ENCODE measurements around the gene PTPRN2.
"Not testable (repeated sequence)": the region's sequence is repeated elsewhere in the genome, so short reads cannot be mapped to it uniquely, and the experiment has no call there.

The PTPRN2 gene

GRCh38 chr7:158530800-158531609 lies 56.6 kb downstream of the PTPRN2 start:
- DNase-seq = no peak

DNA sequence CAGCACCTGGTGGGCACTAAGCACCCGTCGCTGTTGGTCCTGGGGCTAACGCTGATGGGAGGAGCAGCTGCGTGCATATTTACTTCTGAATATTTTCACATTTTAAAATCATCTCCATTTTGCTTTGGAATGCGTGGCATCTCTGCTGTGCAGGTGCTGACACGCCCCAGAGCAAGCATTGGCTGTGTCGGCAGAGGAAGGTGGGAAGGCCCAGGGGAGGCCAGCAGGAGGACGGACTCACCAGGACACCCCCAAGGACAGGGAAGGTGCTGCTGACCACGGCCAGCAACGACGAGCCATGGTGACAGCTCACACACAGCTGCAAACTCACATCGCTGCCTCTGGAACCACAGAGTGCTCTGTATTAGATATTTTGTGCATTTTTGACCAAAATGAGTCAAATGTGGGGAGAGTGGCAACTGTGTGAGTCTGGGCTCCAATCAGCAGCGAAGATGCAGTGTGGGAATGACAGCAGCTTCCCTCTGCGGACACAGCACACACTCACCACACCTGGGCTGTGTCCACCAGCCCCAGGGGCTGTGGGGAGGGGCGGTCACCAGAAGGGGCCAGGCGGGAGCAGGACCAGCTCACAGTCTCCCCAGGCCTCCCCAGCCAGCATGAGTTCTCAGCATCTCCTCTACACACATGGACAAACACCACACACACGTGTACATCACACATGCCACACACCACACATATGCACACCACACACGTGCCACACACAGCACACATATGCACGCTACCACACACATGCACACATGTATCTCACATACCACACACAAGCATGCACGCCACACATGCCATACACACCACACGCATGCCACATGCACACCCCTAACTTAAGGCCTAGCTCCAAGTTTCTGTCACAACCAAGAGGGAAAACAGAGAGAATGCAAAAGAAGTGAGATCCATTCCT lies 58.2 kb downstream of the PTPRN2 start:
- no peak for DNase-seq

DNA sequence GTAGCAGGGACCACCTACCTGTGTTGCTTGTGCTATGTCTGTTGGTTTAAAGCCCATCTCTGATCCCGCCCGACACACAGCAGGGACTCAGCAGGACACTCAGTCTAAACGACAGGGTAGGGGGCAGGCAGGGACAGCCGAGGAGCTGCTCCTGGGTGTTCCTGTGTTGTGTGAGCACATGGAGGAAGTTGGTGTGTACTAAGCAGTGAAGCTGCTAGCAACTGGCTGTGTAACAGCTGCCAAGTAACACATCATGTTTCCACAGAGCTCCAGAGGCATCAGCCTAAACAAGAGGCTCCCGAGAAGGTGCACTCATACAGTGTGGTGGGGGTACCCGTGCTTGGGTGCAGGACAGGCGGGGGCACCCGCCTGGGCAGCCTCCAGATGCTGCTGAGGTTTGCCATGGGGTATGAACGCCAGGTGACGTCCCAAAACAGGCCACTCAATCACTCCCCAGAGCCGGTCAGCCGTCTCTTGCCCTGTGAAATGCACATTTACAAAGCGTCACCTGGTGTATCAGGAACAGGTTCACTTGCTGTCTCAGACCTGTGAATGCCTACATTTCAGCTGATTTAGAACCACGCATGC lies 59.6 kb downstream of the PTPRN2 start:
- DNase-seq = no peak

DNA sequence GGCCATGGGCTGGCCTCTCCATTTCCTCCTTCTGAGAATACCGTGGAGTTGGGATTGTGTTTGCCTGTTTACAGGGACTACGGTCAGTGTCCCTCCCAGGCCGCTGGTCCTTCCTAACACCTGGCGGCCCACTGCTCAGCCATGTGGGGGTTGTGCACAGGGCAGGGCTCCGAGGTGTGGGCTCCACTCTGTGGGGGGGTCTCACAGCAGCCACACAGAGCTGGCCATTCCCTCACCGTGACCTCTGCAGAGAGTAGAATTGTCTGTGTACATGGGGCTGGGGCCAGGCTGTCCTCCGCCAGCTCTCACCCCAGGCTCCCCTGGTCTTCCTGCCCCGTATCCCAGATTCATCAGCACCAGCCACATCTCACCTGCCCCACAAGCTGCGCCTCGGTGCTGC lies 60.1 kb downstream of the PTPRN2 start:
- no peak for DNase-seq

DNA sequence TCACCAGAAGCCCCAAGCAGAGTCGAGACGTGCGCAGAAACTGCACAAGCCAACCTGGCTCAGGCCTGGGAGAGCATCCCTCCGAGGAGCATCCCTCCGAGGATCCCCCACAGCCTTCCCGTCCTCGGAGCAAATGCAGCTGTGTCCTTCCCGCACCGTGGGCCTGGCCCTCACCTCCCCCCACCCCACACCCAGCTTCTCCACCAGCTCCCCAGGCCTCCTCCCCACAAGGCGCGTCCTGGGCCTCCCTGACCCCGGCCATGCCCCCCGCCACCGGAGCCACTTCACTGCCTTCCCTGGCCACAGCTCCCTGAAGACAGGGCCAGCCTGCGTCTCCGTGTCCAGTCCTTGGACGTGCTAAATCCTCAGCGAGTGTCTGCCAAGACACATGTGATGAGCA lies 60.6 kb downstream of the PTPRN2 start:
- DNase-seq = no peak

DNA sequence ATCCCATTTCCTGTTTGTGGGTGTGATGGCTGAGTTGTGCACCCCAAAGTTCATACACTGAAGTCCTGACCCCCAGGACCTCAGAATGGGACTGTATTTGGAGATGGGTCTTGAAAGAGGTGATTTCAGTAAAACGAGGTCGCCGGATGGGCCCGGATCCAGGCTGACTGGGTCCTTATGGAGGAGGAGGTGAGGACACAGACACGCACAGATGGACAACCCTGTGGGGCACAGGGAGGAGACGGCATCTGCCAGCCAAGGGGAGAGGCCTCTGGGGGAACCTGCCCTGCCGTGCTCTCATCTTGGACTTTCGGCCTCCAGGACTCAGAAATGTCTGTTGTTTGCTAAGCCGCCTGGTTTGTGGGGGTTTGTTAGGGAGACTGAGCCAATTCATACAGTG lies 61.1 kb downstream of the PTPRN2 start:
- no peak for DNase-seq

DNA sequence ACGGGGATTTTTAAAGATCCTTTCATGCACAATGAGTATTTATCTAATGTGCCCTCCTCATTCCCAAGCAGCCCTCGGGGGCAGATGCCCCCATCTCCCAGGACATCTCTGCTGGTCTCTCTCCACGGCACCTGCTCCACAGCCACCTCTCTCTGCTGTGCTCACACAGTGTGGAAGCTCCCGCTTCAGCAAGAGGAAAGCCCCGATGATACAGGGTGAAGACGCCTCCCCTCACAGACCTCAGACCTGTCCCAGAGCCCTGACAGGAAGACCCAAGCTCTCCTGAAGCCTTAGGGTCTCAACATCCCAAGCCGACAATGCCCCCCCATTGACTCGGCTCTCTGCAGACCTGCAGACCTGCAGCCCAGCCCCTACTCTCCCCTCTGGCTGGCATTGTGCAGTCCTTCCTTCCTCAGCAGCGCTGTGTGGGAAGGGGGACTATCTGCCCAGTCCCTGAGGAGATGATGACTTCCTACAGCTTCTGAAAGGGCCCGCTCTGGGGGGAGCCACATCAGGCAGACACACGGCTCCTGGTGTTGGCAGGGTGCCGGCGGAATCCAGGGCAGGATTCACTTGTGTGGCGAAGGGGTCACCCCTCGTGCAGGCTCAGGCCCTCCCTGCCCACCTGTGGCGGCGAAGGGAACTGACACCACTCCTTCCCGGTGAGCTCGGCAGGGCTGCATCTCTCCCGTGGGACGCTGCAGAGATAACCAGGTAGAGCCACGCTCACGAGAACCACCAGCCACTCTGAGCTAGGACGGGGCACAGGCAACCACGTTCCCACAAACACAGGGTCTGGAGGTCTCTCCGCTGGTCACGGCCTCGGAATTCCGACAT lies 61.8 kb downstream of the PTPRN2 start:
- DNase-seq = no peak

- no peak for DNase-seq
These were observed 62.6 kb downstream of the PTPRN2 start for GRCh38 chr7:158524749-158525635.

DNA sequence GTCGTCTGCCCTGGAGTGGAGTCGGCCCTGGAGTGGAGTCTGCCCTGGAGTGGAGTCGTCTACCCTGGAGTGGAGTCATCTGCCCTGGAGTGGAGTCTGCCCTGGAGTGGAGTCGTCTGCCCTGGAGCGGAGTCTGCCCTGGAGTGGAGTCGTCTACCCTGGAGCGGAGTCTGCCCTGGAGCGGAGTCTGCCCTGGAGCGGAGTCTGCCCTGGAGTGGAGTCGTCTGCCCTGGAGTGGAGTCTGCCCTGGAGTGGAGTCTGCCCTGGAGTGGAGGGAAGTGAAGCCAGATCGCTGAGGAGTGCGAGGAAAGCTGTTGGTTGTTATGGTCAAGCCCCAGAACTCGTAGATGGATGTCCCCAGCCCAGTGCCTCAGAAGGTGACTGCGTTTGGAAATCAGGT lies 63.3 kb downstream of the PTPRN2 start:
- not testable (repeated sequence) for DNase-seq

DNA sequence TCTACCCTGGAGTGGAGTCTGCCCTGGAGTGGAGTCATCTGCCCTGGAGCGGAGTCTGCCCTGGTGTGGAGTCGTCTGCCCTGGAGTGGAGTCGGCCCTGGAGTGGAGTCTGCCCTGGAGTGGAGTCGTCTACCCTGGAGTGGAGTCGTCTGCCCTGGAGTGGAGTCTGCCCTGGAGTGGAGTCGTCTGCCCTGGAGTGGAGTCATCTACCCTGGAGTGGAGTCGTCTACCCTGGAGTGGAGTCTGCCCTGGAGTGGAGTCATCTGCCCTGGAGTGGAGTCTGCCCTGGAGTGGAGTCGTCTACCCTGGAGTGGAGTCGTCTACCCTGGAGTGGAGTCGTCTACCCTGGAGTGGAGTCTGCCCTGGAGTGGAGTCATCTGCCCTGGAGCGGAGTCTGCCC lies 63.7 kb downstream of the PTPRN2 start:
- not testable (repeated sequence) for DNase-seq

- DNase-seq = not testable (repeated sequence)
These were observed 64.3 kb downstream of the PTPRN2 start for GRCh38 chr7:158523165-158523856.

DNA sequence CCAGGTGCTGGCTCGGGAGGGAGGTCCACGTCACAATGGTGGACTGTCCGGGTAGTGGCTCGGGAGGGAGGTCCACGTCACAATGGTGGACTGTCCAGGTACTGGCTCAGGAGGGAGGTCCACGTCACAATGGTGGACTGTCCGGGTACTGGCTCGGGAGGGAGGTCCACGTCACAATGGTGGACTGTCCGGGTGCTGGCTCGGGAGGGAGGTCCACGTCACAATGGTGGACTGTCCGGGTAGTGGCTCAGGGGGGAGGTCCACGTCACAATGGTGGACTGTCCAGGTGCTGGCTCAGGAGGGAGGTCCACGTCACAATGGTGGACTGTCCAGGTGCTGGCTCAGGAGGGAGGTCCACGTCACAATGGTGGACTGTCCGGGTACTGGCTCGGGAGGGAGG lies 65.8 kb downstream of the PTPRN2 start:
- DNase-seq = not testable (repeated sequence)

GRCh38 chr7:158520825-158521224 lies 66.8 kb downstream of the PTPRN2 start:
- no peak for DNase-seq

- DNase-seq = no peak
These were observed 67.9 kb downstream of the PTPRN2 start for GRCh38 chr7:158519633-158520174.

DNA sequence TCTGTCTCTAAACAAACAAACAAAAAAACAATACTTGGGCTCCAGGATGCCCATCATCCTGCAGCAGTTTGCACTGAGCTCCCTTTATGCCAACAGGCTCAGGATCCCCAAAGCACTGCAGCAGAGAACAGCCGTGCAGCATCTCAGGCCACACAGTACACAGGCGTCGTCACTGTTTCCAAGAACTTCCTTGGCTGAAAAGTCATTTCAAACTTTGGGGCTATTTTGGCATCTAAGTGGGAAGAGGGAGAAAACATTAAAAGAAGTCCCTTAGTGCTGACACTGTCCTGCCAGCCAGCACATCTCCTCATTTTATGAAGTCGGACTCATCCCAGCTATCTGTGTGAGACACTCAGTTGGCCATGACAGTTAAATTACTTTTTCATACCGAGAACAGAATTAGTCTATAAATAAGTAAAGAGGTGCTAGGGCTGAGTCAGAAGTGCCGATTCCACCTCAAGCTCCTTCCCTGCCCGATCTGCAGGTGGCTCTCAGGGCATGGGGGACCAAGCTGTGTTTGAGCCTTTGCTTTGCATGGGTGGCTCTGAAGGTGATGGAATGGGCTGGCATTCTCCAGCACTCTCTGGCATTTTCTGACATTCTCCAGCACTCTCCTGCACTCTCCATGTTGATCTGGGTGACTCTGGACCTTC lies 68.5 kb downstream of the PTPRN2 start:
- DNase-seq = no peak

GRCh38 chr7:158517571-158517970 lies 70.1 kb downstream of the PTPRN2 start:
- no peak for DNase-seq

GRCh38 chr7:158517072-158517471 lies 70.6 kb downstream of the PTPRN2 start:
- no peak for DNase-seq

DNA sequence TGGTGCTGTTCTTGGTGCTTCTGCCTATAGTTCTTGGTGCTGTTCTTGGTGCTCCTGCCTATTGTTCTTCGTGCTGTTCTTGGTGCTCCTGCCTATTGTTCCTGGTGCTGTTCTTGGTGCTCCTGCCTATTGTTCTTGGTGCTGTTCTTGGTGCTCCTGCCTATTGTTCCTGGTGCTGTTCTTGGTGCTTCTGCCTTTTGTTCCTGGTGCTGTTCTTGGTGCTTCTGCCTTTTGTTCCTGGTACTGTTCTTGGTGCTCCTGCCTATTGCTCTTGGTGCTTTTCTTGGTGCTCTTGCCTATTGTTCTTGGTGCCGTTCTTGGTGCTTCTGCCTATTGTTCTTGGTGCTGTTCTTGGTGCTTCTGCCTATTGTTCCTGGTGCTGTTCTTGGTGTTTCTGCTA lies 71.1 kb downstream of the PTPRN2 start:
- DNase-seq = no peak

DNA sequence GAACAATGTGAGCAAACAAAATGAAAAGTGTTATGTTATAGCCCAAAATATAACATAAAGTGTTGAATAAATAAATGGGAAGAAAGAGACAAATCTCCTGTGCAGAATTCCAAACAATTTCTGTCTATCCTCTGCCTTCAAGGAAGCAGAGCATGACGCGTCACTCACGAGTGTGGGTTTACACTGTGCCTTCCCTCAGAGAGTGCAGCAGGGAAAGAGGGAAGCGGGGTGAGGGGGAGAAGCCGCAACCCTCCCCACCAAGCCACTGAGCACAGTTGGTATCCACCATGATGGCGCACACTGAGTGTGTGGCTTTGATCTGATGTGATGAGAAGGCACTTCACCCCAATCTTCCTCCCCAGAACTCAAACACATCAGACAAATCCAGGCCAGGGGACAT lies 74.8 kb downstream of the PTPRN2 start:
- DNase-seq = no peak

DNA sequence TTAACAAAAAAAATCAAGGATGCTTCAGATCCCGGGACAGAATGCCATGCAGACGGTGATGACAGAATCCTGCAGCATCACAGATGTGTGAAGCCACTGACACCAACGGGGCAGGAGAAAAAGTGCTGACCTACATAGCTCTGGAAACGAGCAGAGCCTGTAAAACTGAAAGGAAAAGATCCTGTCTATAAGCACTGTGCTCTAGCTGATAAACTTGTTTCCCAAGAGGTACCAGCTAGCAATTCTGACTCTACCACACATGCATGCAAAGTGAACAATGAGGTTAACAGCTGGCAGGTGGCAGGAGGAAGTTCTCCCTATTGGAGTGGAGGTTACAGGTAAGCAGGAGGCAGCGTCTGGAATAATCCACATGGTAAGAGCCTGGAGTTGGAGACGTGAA lies 75.6 kb downstream of the PTPRN2 start:
- no peak for DNase-seq
